HCT116 (cell line): ENCODE measurements around the gene TMEM141. TPM values are rescaled to one million over a fixed set of nuclear protein-coding genes. Genes with fewer than 3 reads are reported as not detected.

ENCODE experiments used
- ATAC-seq: fragments of 200-7000 bp; cut with Tn5 transposase; 2 replicates; pipeline ENCODE4 v1.9.1; 2020; ENCODE audit warnings: mild to moderate bottlenecking, moderate library complexity
- BruUV-seq: library from RNA; stranded (reverse); fragments of 400-500 nt; replicated peaks from 2 replicates; lab custom pipeline; 2021; lab: Mats Ljungman, UMichigan
- CTCF ChIA-PET: fragments of 300-600 bp; sonication (Branson Sonifier 250); formaldehyde crosslinking; loops from one replicate; lab custom pipeline; 2021; ENCODE audit warnings: antibody characterized with exemption; lab: Charles Lee
- POLR2A ChIA-PET: fragments of 300-600, 350-600 bp; sonication (Branson Sonifier 250); formaldehyde crosslinking; loops from one replicate; lab custom pipeline; 2021; ENCODE audit warnings: antibody characterized with exemption; lab: Charles Lee
- RAD21 ChIA-PET, 2 experiments: fragments of 300-600 bp; sonication (Branson Sonifier 250); formaldehyde crosslinking; loops; one replicate each; lab custom pipeline; 2023; ENCODE audit warnings: low total read pairs in 2 of 2; ENCODE audit not compliant: uncharacterized antibody in 2 of 2, unreplicated experiment in 2 of 2, low non-redundant PET in 1 of 2; lab: Charles Lee
- DNase-seq: peaks from one replicate; pipeline ENCODE4 v3.0.0-alpha.2; 2010; ENCODE audit warnings: low read depth, low spot score
- H2AFZ ChIP-seq: fragments of 200-600 bp; shearing (Covaris generic), sonication (generic); 2 replicates; pipeline ENCODE4 v1.6.1; 2017; ENCODE audit warnings: low read depth, mixed run types, mixed read lengths, antibody characterized with exemption, low read length; ENCODE audit not compliant: poor library complexity, severe bottlenecking
- H3K27ac ChIP-seq: 2 replicates; pipeline ENCODE4 v1.5.1; 2012; ENCODE audit warnings: low read depth, low read length
- H3K27me3 ChIP-seq: fragments of 200-600 bp; sonication (generic); 2 replicates; pipeline ENCODE4 v1.6.1; 2016; ENCODE audit warnings: mixed run types, low read length, mixed read lengths; ENCODE audit not compliant: insufficient read depth
- H3K36me3 ChIP-seq, 2 experiments: fragments of 200-500 bp in 1 of 2; fragments of 200-600 bp in 1 of 2; sonication (Bioruptor generic) in 1 of 2; sonication (generic) in 1 of 2; 2 replicates each; pipeline versions ENCODE4 v1.5.1 to v1.6.1; 2014 to 2016; ENCODE audit warnings: low read length in 2 of 2, inconsistent platforms in 1 of 2, mixed read lengths in 1 of 2, mixed run types in 1 of 2; ENCODE audit not compliant: insufficient read depth in 2 of 2, control insufficient read depth in 1 of 2
- H3K4me1 ChIP-seq, 2 experiments: fragments of 200-600 bp in 1 of 2; sonication (generic) in 1 of 2; 2 replicates each; pipeline versions ENCODE4 v1.5.1 to v1.6.1; 2012 to 2017; ENCODE audit warnings: low read length in 2 of 2, inconsistent platforms in 1 of 2, mild to moderate bottlenecking in 1 of 2, mixed read lengths in 1 of 2, mixed run types in 1 of 2, moderate library complexity in 1 of 2; ENCODE audit not compliant: insufficient read depth in 2 of 2, control insufficient read depth in 1 of 2
- H3K4me2 ChIP-seq: fragments of 200-600 bp; sonication (generic); 2 replicates; pipeline ENCODE4 v1.6.1; 2017; ENCODE audit warnings: mixed run types, low read length, mixed read lengths
- H3K4me3 ChIP-seq, 2 experiments: fragments of 200-600 bp in 1 of 2; sonication (generic) in 1 of 2; replicated peaks in 1 of 2; 2 replicates each; pipeline ENCODE4 v1.5.1; 2011 to 2016; ENCODE audit warnings: low read length in 2 of 2, control low read depth in 1 of 2, low read depth in 1 of 2, mild to moderate bottlenecking in 1 of 2, mixed read lengths in 1 of 2, mixed run types in 1 of 2
- H3K79me2 ChIP-seq: fragments of 200-600 bp; sonication (generic); 2 replicates; pipeline ENCODE4 v1.6.1; 2017; ENCODE audit warnings: mild to moderate bottlenecking, mixed run types, low read length, moderate library complexity, mixed read lengths; ENCODE audit not compliant: insufficient read depth
- H3K9ac ChIP-seq: fragments of 200-600 bp; sonication (generic); 2 replicates; pipeline ENCODE4 v1.6.1; 2016; ENCODE audit warnings: low read length, mixed read lengths
- H3K9me2 ChIP-seq: fragments of 200-600 bp; sonication (generic), shearing (Covaris generic); 2 replicates; pipeline ENCODE4 v1.6.1; 2017; ENCODE audit warnings: mixed run types, mild to moderate bottlenecking, moderate library complexity; ENCODE audit not compliant: insufficient read depth
- H3K9me3 ChIP-seq, 2 experiments: fragments of 200-500 bp in 1 of 2; fragments of 200-600 bp in 1 of 2; sonication (Bioruptor generic) in 1 of 2; sonication (generic) in 1 of 2; 2 replicates each; pipeline ENCODE4 v1.6.1; 2014 to 2017; ENCODE audit warnings: low read length in 2 of 2, mixed read lengths in 2 of 2, inconsistent platforms in 1 of 2, low read depth in 1 of 2, mild to moderate bottlenecking in 1 of 2, mixed run types in 1 of 2, moderate library complexity in 1 of 2; ENCODE audit not compliant: control insufficient read depth in 1 of 2, insufficient read depth in 1 of 2
- H4K20me1 ChIP-seq: fragments of 200-600 bp; sonication (generic), shearing (Covaris generic); 2 replicates; pipeline ENCODE4 v1.6.1; 2017; ENCODE audit warnings: mixed run types, mild to moderate bottlenecking, moderate library complexity; ENCODE audit not compliant: insufficient read depth
- CBX3 ChIP-seq: IDR thresholded peaks from 2 replicates; pipeline ENCODE4 v1.6.1; 2012; ENCODE audit warnings: low read depth
- EGR1 ChIP-seq: IDR thresholded peaks from 2 replicates; pipeline ENCODE4 v1.6.1; 2012; ENCODE audit warnings: low read depth
- EZH2 ChIP-seq: fragments of 200-600 bp; sonication (generic); IDR thresholded peaks from 2 replicates; pipeline ENCODE4 v1.6.1; 2017; ENCODE audit warnings: antibody characterized with exemption, mixed run types
- EZH2phosphoT487 ChIP-seq: fragments of 200-600 bp; IDR thresholded peaks from 2 replicates; pipeline ENCODE4 v1.6.1; 2018; ENCODE audit warnings: antibody characterized with exemption, borderline replicate concordance
- JUND ChIP-seq: IDR thresholded peaks from 2 replicates; pipeline ENCODE4 v1.6.1; 2012
- POLR2AphosphoS5 ChIP-seq: IDR thresholded peaks from 2 replicates; pipeline ENCODE4 v1.6.1; 2011; ENCODE audit warnings: mild to moderate bottlenecking, low read depth, low read length, moderate library complexity
- RAD21 ChIP-seq: IDR thresholded peaks from 2 replicates; pipeline ENCODE4 v1.6.1; 2012; ENCODE audit warnings: low read depth, mild to moderate bottlenecking
- SP1 ChIP-seq: IDR thresholded peaks from 2 replicates; pipeline ENCODE4 v1.6.1; 2012; ENCODE audit warnings: low read depth
- SRF ChIP-seq: IDR thresholded peaks from 2 replicates; pipeline ENCODE4 v1.6.1; 2012; ENCODE audit warnings: low read depth
- TCF7L2 ChIP-seq: IDR thresholded peaks from 2 replicates; pipeline ENCODE4 v1.7.0; 2011; ENCODE audit warnings: borderline replicate concordance, inconsistent platforms; ENCODE audit not compliant: insufficient read depth, insufficient read length; ENCODE audit errors: extremely low read depth
- YY1 ChIP-seq: IDR thresholded peaks from 2 replicates; pipeline ENCODE4 v1.6.1; 2011; ENCODE audit warnings: low read length, low read depth, moderate library complexity, mild to moderate bottlenecking; ENCODE audit not compliant: insufficient replicate concordance; ENCODE audit errors: extremely low read depth
- ZNF274 ChIP-seq: fragments of 200-500 bp; sonication (Bioruptor generic); IDR thresholded peaks from 2 replicates; pipeline ENCODE4 v1.6.1; 2014; ENCODE audit warnings: mild to moderate bottlenecking, low read depth, low read length, inconsistent platforms
- intact Hi-C: fragments of 100-400 bp; cut with micrococcal nuclease; formaldehyde crosslinking; loops from 2 replicates; pipeline ENCODE4 v1.10.0; 2022
- total RNA-seq: library from RNA; stranded (reverse); gene quantifications from one replicate; pipeline ENCODE4 v1.2.1, GENCODE V29; 2021; ENCODE audit not compliant: unreplicated experiment
- TF ChIP-seq, protein P1 (sequence below): IDR thresholded peaks from 2 replicates; pipeline ENCODE4 v1.6.1; 2012
- TF ChIP-seq, protein P2 (sequence below): IDR thresholded peaks from 2 replicates; pipeline ENCODE4 v1.6.1; 2012; ENCODE audit warnings: low read depth
- TF ChIP-seq, protein P3 (sequence below): IDR thresholded peaks from 2 replicates; pipeline ENCODE4 v1.6.1; 2011; ENCODE audit warnings: mild to moderate bottlenecking, low read length, moderate library complexity; ENCODE audit not compliant: insufficient replicate concordance; ENCODE audit errors: extremely low read depth
- TF ChIP-seq, protein P4 (sequence below), 3 experiments: fragments of 200-600 bp in 1 of 3; sonication (generic) in 1 of 3; IDR thresholded peaks in 2 of 3; conservative IDR thresholded peaks in 1 of 3; 2 replicates each; pipeline ENCODE4 v1.5.1; 2012 to 2017; ENCODE audit warnings: low read depth in 2 of 3, low read length in 2 of 3, antibody characterized with exemption in 1 of 3, borderline replicate concordance in 1 of 3, control low read depth in 1 of 3, mild to moderate bottlenecking in 1 of 3, mixed read lengths in 1 of 3, mixed run types in 1 of 3, moderate library complexity in 1 of 3; ENCODE audit not compliant: insufficient read depth in 1 of 3

The TMEM141 gene
- total RNA-seq, 1 experiment from 2014 or later = 73.6 TPM

DNA sequence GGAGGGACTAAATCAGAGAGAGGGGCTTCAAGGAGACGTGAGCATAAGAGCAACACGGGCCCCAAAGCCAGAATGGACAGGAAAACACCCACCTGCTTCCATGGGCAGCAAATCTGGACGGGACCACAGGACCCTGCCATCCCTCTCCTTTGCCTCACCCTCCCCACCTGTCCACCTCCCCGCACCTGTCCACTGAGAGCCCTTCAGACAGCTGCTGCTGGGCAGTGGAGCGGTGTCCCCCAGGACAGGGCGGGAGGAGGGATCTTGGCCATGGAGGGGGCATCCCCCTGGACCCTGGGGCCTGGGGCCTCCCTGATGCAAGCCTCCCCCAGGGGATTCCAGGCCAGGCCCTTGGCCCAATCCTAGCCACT lies 7.5 kb downstream of the TMEM141 start:
- Histone ChIP-seq H3K4me1 (peaks cover 20 to 27% of the 10 kb centered on the region in 2 experiments), H3K36me3 (no peaks in the 10 kb centered on the region), H2AFZ (no peak overlapping the region), H3K27me3 (no peaks in the 10 kb centered on the region), H3K27ac (no peak overlapping the region), H3K4me3 (no peak overlapping the region), H4K20me1 (no peaks in the 10 kb centered on the region), H3K9ac (no peak overlapping the region), H3K4me2 (no peak overlapping the region), H3K9me3 (no peaks in the 10 kb centered on the region), H3K79me2 (no peaks in the 10 kb centered on the region), H3K9me2 (no peaks in the 10 kb centered on the region)
- POLR2A ChIA-PET = no interaction called here
- DNase-seq (no peak), ATAC-seq (no peak)
- TF ChIP-seq POLR2AphosphoS5 (no peak), EZH2 (no peak), EGR1 (no peak), SP1 (no peak), CBX3 (no peak), SRF (no peak), YY1 (no peak), RAD21 (no peak), JUND (no peak), EZH2phosphoT487 (no peak), TCF7L2 (no peak), ZNF274 (no peak)
- TF ChIP-seq, protein P1, sequence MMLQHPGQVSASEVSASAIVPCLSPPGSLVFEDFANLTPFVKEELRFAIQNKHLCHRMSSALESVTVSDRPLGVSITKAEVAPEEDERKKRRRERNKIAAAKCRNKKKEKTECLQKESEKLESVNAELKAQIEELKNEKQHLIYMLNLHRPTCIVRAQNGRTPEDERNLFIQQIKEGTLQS = no peak
- TF ChIP-seq, protein P2, sequence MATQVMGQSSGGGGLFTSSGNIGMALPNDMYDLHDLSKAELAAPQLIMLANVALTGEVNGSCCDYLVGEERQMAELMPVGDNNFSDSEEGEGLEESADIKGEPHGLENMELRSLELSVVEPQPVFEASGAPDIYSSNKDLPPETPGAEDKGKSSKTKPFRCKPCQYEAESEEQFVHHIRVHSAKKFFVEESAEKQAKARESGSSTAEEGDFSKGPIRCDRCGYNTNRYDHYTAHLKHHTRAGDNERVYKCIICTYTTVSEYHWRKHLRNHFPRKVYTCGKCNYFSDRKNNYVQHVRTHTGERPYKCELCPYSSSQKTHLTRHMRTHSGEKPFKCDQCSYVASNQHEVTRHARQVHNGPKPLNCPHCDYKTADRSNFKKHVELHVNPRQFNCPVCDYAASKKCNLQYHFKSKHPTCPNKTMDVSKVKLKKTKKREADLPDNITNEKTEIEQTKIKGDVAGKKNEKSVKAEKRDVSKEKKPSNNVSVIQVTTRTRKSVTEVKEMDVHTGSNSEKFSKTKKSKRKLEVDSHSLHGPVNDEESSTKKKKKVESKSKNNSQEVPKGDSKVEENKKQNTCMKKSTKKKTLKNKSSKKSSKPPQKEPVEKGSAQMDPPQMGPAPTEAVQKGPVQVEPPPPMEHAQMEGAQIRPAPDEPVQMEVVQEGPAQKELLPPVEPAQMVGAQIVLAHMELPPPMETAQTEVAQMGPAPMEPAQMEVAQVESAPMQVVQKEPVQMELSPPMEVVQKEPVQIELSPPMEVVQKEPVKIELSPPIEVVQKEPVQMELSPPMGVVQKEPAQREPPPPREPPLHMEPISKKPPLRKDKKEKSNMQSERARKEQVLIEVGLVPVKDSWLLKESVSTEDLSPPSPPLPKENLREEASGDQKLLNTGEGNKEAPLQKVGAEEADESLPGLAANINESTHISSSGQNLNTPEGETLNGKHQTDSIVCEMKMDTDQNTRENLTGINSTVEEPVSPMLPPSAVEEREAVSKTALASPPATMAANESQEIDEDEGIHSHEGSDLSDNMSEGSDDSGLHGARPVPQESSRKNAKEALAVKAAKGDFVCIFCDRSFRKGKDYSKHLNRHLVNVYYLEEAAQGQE = no peak
- TF ChIP-seq, protein P3, sequence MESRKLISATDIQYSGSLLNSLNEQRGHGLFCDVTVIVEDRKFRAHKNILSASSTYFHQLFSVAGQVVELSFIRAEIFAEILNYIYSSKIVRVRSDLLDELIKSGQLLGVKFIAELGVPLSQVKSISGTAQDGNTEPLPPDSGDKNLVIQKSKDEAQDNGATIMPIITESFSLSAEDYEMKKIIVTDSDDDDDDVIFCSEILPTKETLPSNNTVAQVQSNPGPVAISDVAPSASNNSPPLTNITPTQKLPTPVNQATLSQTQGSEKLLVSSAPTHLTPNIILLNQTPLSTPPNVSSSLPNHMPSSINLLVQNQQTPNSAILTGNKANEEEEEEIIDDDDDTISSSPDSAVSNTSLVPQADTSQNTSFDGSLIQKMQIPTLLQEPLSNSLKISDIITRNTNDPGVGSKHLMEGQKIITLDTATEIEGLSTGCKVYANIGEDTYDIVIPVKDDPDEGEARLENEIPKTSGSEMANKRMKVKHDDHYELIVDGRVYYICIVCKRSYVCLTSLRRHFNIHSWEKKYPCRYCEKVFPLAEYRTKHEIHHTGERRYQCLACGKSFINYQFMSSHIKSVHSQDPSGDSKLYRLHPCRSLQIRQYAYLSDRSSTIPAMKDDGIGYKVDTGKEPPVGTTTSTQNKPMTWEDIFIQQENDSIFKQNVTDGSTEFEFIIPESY = no peak
- TF ChIP-seq, protein P4, sequence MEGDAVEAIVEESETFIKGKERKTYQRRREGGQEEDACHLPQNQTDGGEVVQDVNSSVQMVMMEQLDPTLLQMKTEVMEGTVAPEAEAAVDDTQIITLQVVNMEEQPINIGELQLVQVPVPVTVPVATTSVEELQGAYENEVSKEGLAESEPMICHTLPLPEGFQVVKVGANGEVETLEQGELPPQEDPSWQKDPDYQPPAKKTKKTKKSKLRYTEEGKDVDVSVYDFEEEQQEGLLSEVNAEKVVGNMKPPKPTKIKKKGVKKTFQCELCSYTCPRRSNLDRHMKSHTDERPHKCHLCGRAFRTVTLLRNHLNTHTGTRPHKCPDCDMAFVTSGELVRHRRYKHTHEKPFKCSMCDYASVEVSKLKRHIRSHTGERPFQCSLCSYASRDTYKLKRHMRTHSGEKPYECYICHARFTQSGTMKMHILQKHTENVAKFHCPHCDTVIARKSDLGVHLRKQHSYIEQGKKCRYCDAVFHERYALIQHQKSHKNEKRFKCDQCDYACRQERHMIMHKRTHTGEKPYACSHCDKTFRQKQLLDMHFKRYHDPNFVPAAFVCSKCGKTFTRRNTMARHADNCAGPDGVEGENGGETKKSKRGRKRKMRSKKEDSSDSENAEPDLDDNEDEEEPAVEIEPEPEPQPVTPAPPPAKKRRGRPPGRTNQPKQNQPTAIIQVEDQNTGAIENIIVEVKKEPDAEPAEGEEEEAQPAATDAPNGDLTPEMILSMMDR (IDR thresholded peaks at IDR 0.05 in 2 of 3, conservative IDR thresholded peaks at IDR 0.05 in 1 of 3; ENCODE audit: borderline replicate concordance in 1 of 3, insufficient read depth in 1 of 3, low read depth in 2 of 3, low read length in 2 of 3) = no peak
- RAD21 ChIA-PET = no interaction called here
- BruUV-seq = no TSS peak
- CTCF ChIA-PET = interaction anchor here (1.4 kb wide), 1 partner anchor 236 kb away, joined by 3 read pairs; no protein-coding TSS in a partner anchor
- intact Hi-C loops = no loop called here
